Endothelial cell of umbilical vein (primary cell): ENCODE results near the gene RLN2.
"Not testable (repeated sequence)": the region's sequence is repeated elsewhere in the genome, so short reads cannot be mapped to it uniquely, and the experiment has no call there.

Source experiments
- EZH2 ChIP-seq: IDR thresholded peaks from 2 replicates; pipeline ENCODE4 v1.6.1; 2012; ENCODE audit warnings: borderline replicate concordance, low read depth, mild to moderate bottlenecking, moderate library complexity, low read length, inconsistent platforms; ENCODE audit not compliant: severe bottlenecking
- GATA2 ChIP-seq: IDR thresholded peaks from 2 replicates; pipeline ENCODE4 v1.7.0; 2011; ENCODE audit warnings: low read depth, mild to moderate bottlenecking, moderate library complexity, mixed read lengths, low read length; ENCODE audit not compliant: insufficient read length, insufficient read depth
- POLR2A ChIP-seq: IDR thresholded peaks from 2 replicates; pipeline ENCODE4 v1.6.1; 2012; ENCODE audit warnings: low read depth, mild to moderate bottlenecking, control low read depth, low read length
- POLR2AphosphoS5 ChIP-seq: IDR thresholded peaks from 2 replicates; pipeline ENCODE4 v1.6.1; 2012; ENCODE audit warnings: low read depth, mild to moderate bottlenecking, control low read depth, low read length, moderate library complexity; ENCODE audit not compliant: insufficient read depth
- TF ChIP-seq, protein P1 (sequence below), 2 donors: IDR thresholded peaks; 1 replicate in 1 of 2; 2 replicates in 1 of 2; pipeline ENCODE4 v1.5.1; 2011; ENCODE audit warnings: low read length in 2 of 2, mild to moderate bottlenecking in 2 of 2, moderate library complexity in 2 of 2, control low read depth in 1 of 2, inconsistent platforms in 1 of 2, low read depth in 1 of 2; ENCODE audit not compliant: insufficient read depth in 1 of 2; ENCODE audit errors: extremely low read depth in 1 of 2

DNA sequence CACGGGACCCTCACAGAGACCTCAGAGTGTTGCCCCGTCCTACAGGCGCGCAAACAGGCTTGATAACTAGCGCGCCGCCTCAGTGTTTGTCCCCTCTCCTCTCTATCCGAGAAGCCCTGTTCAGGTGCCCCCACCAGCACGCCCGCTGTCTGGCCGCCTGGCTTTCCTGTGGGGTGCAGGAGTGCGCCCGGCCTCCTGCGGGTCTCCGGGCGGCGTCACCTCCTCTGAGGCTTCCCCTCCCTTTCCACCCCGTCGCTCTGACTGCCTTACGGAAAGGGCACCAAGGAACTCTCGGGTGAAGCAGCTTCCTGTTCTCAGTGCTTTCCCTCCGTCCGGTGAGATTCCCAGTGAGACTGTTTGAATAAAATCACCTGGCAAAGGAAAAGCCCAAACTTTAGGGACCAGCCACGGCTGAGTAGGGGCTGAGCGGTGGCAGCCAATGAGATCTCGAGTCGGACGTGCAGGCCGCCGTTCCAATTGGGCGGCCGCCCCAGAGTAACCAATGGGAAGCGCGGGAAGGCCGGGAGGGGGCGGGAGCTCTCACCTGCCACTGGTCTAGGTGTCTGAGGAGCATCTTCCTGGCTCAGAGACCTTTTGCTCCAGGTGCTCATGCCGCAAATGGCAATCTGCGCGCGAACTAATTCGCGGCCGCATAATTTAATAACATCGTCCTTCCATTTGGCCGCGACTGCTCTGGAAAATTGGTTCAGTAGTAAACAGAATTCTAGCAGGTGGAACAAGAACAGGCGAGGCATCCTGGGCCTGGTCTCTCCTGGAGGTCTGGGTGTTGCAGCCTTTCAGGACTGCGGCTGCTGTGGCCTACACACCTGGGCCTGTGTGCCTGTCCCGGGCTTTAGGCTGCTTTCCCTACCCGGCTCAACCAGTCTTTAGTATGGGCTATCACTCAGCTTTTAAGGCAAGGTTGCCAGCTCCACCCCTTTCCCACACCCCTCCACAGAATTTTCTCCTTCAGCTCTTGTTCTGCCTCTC, 34.8 kb upstream of the RLN2 start, which contains the start of gene RLN1:
- TF ChIP-seq EZH2, POLR2A, POLR2AphosphoS5, GATA2: not testable (repeated sequence)
- TF ChIP-seq, protein P1, sequence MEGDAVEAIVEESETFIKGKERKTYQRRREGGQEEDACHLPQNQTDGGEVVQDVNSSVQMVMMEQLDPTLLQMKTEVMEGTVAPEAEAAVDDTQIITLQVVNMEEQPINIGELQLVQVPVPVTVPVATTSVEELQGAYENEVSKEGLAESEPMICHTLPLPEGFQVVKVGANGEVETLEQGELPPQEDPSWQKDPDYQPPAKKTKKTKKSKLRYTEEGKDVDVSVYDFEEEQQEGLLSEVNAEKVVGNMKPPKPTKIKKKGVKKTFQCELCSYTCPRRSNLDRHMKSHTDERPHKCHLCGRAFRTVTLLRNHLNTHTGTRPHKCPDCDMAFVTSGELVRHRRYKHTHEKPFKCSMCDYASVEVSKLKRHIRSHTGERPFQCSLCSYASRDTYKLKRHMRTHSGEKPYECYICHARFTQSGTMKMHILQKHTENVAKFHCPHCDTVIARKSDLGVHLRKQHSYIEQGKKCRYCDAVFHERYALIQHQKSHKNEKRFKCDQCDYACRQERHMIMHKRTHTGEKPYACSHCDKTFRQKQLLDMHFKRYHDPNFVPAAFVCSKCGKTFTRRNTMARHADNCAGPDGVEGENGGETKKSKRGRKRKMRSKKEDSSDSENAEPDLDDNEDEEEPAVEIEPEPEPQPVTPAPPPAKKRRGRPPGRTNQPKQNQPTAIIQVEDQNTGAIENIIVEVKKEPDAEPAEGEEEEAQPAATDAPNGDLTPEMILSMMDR (IDR thresholded peaks at IDR 0.05; ENCODE audit: extremely low read depth in 1 of 2, insufficient read depth in 1 of 2, low read depth in 1 of 2, low read length in 2 of 2): not testable (repeated sequence)
